Activated gamma-delta T cell treated with Interleukin-2 at 50 U/mL for 16 hours (primary cell): ENCODE results near the gene BOK.
"Not testable (repeated sequence)": the region's sequence is repeated elsewhere in the genome, so short reads cannot be mapped to it uniquely, and the experiment has no call there.

ENCODE experiments used
- DNase-seq: peaks from one replicate; pipeline ENCODE4 v3.0.0-alpha.2; 2020

BOK gene

GRCh38 chr2:241559323-241560161 is 997 bp downstream of the BOK start:
- no peak for DNase-seq

GRCh38 chr2:241560162-241560882 is 1.8 kb downstream of the BOK start:
- no peak for DNase-seq

- no peak for DNase-seq
Observed at GRCh38 chr2:241560883-241561474, 2.4 kb downstream of the BOK start.

- DNase-seq: no peak
Observed at GRCh38 chr2:241561832-241562231, 3.3 kb downstream of the BOK start.

- DNase-seq: no peak
Observed at GRCh38 chr2:241562269-241562891, 3.8 kb downstream of the BOK start.

- no peak for DNase-seq
Observed at GRCh38 chr2:241563031-241563507, 4.5 kb downstream of the BOK start.

GRCh38 chr2:241563571-241563980 is 5.0 kb downstream of the BOK start:
- DNase-seq: no peak

GRCh38 chr2:241563981-241564595 is 5.5 kb downstream of the BOK start:
- DNase-seq: no peak

GRCh38 chr2:241564596-241565410 is 6.3 kb downstream of the BOK start:
- no peak for DNase-seq

GRCh38 chr2:241565411-241565810 is 6.9 kb downstream of the BOK start:
- no peak for DNase-seq

- not testable (repeated sequence) for DNase-seq
Observed at GRCh38 chr2:241566021-241566420, 7.5 kb downstream of the BOK start.

- no peak for DNase-seq
Observed at GRCh38 chr2:241566468-241566867, 7.9 kb downstream of the BOK start.

- DNase-seq: not testable (repeated sequence)
Observed at GRCh38 chr2:241567266-241567665, 8.7 kb downstream of the BOK start.

GRCh38 chr2:241567776-241568175 is 9.2 kb downstream of the BOK start:
- no peak for DNase-seq

- DNase-seq: no peak
Observed at GRCh38 chr2:241568726-241569125, 10.2 kb downstream of the BOK start.

- no peak for DNase-seq
Observed at GRCh38 chr2:241569831-241570281, 11.3 kb downstream of the BOK start.

GRCh38 chr2:241570961-241571581 is 12.5 kb downstream of the BOK start:
- no peak for DNase-seq

GRCh38 chr2:241571821-241572620 is 13.5 kb downstream of the BOK start:
- no peak for DNase-seq

GRCh38 chr2:241572915-241573651 is 14.5 kb downstream of the BOK start:
- DNase-seq: not testable (repeated sequence)

- DNase-seq: no peak
Observed at GRCh38 chr2:241573741-241574140, 15.2 kb downstream of the BOK start.
